AG09319 (cell line): ENCODE data around the gene URB2.

ENCODE experiments used
- DNase-seq: peaks from one replicate; pipeline ENCODE4 v3.0.0-alpha.2; 2010; ENCODE audit warnings: low read depth; ENCODE audit errors: extremely low read depth
- TF ChIP-seq, protein P1 (sequence below): IDR thresholded peaks from 2 replicates; pipeline ENCODE4 v1.5.1; 2011; ENCODE audit warnings: low read depth, mild to moderate bottlenecking, inconsistent platforms, low read length, moderate library complexity

The URB2 gene

DNA sequence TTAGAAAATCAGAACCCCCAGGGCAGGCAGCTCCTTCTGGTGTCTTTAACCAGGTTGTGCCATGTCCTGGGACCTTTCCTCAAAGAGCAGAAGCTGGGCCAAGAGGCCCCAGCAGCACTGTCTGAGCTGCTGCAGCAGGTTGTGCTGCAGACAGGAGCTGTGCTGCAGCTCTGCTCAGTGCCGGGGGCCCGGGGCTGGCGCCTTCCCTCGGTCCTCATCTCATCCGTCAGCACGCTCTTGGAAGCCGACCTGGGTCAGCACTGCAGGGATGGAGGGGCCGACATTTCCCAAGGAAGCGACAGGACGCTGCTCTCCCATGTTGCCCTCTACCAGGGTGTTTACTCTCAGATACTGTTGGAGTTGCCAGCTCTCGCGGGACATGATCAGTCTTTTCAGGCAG is 11.7 kb downstream of the URB2 start:
- TF ChIP-seq, protein P1, sequence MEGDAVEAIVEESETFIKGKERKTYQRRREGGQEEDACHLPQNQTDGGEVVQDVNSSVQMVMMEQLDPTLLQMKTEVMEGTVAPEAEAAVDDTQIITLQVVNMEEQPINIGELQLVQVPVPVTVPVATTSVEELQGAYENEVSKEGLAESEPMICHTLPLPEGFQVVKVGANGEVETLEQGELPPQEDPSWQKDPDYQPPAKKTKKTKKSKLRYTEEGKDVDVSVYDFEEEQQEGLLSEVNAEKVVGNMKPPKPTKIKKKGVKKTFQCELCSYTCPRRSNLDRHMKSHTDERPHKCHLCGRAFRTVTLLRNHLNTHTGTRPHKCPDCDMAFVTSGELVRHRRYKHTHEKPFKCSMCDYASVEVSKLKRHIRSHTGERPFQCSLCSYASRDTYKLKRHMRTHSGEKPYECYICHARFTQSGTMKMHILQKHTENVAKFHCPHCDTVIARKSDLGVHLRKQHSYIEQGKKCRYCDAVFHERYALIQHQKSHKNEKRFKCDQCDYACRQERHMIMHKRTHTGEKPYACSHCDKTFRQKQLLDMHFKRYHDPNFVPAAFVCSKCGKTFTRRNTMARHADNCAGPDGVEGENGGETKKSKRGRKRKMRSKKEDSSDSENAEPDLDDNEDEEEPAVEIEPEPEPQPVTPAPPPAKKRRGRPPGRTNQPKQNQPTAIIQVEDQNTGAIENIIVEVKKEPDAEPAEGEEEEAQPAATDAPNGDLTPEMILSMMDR, result no peak

DNA sequence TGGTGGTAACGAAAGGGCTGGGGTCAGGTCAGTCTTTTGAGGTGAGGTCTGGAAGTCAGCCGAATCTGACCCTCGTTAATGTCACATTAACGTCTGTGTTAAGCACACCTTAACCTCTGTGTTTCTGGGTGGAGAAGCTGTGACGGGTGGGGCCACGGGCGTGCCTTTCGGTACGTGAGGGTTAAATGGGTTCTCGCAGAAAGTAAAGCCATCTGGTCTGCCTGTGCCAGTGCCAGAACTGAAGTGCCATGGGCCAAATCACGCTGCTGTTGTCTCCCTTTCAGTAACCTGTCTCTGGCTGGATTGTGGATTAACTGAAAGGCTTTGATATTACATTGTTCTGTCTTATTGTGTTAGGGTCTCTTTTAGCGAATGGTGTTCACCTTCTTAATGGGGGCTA is 14.4 kb downstream of the URB2 start:
- TF ChIP-seq, protein P1, result no peak
- no peak for DNase-seq

More for the DNA sequence above, 11.7 kb downstream of the URB2 start:
- no peak for DNase-seq

DNA sequence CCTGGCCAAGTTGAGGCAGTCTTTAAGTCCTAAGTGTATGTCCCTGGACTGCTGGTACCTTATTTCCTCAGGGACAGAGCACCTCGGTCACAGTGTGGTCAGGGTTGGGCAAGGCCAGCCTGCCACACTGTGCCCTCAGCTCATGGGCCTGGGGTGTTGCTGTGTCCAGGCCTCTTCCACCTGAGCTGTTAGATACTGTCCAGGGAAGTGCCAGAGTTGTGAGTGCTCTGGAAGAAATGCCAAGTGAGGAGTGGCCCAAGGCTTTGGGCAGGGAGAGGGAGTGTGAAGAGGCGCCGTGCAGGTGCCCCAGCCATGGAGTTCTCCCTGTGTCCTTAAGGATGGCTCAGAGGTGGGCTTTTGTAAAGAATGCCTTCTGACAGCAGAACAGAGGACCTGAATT is 15.3 kb downstream of the URB2 start:
- DNase-seq, result no peak

DNA sequence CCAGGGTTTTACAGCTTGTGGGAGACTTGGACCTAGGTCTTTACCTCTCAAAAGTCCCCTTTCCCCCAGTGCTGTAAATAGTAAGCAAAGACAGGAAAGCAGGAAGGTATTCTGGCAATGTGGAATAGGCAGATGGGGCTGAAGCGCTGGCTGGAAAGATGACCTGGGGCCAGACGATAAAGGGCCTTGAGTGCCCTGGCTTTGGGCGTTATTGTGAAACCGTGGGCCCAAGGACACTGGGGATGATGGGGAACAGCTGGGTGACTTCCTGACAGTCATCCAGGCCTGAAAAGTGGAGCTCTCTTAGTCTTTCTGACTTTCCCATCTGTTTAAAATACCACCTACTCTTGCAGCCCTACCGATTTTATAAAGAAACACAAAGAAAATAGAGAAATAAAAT is 16.3 kb downstream of the URB2 start:
- no peak for DNase-seq
- TF ChIP-seq, protein P1, result no peak

More for the DNA sequence above, 15.3 kb downstream of the URB2 start:
- TF ChIP-seq, protein P1, result no peak

DNA sequence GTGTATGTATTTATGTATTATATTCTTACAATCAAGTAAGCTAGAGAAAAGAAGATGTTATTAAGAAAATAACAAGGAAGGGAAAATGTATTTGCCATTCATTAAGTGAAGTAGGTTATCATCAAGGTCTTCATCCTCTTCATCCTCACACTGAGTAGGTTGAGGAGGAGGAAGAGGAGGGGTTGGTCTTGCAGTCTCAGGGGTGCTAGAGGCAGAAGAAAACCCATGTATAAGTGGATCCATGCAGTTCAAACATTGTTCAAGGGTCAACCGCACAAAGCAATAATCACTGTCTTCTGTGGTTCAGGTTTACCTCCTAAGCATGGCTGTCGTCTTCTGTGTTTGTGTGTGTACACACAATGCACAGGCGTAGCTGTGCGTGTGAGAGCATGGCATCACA is 16.9 kb downstream of the URB2 start:
- TF ChIP-seq, protein P1, result no peak
- no peak for DNase-seq

DNA sequence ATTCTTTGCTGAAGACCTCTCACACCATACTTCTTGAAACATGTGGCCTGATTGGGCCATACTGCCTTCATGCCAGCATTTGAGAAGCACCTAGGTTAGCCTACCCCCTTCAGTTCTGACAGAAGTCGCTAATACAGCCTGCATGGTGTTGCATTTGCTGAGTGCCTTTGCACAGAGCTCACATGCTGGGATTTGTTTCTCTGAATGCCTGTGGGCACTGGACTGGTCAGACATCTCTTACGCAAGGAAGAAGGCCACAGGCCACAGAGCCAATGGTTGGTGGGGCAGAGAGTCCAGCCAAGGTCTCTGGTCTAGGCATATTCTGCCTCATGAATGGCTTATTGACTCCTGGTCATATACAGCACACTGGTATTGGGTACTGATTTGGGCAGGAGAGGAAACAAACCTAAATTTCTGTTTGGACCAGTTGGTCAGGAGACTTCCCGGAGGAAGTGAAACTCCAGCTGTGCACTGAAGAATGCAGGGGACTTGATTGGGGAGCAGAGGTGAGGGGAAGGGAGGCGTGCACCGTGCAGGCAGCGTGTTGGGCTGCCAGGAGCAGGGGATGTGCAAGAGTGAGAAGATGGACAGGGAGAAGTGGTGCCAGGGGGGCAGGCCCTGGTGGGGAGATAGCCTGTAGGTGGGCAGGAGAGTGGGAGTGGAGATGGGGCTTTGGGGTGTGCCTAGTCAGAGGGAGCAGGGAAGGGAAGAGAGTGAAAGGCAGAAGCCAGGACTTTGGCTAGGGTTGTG is 18.1 kb downstream of the URB2 start:
- no peak for DNase-seq
- TF ChIP-seq, protein P1, result no peak

DNA sequence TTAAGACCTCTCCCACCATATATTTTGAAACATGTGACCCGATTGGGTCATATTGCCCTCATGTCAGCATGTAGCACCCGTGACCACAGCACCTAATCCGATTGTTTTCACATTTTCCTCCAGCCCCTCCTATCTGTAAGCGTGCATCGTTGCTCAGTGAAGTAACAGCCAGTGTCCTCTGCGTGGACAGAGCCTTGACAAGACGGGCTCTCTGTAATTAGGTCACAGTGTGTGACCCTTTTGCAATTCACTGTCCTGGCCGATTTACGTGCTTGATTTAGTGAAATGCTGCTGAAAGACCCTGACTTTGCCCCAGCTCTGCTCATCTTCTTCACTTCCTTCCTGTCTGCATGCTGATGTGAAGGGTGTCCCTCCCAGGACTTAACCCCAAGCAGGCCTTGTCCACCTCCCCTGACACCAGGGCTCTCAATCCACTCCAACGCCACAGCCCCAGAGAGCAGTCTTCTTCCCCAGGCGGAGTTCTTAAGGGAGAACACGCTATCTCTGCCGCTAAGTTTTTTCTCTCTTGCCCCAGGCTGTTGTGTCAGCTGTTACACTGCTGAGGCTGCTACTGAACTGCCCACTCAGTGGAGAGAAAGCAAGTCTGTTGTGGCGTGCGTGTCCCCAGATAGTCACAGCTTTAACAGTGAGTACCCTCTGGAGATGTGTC is 19.4 kb downstream of the URB2 start:
- TF ChIP-seq, protein P1, result no peak
- DNase-seq, result no peak
